Breast epithelium (tissue), 4 donors: ENCODE measurements around the gene SDC4. TPM values are rescaled to one million over a fixed set of nuclear protein-coding genes. Genes with fewer than 3 reads are reported as not detected.

ENCODE experiments used
- DNase-seq, 2 donors: peaks; one replicate each; pipeline ENCODE4 v3.0.0-alpha.2; 2019; ENCODE audit warnings: low spot score in 2 of 2
- H3K27ac ChIP-seq, 2 donors: fragments of 200-600 bp; sonication (generic) in 1 of 2; one replicate each; pipeline ENCODE4 v1.5.1; 2016 to 2019; ENCODE audit warnings: mild to moderate bottlenecking in 1 of 2
- H3K27me3 ChIP-seq, 2 donors: fragments of 200-600 bp; sonication (generic) in 1 of 2; one replicate each; pipeline versions ENCODE4 v1.5.1 to v1.6.0; 2017 to 2019; ENCODE audit warnings: control low read depth in 1 of 2, mild to moderate bottlenecking in 1 of 2
- H3K36me3 ChIP-seq: fragments of 200-600 bp; one replicate; pipeline ENCODE4 v1.5.1; 2019
- H3K4me1 ChIP-seq, 2 donors: fragments of 200-600 bp; sonication (generic); one replicate each; pipeline ENCODE4 v1.5.1; 2016 to 2019; ENCODE audit warnings: control low read depth in 1 of 2
- H3K4me3 ChIP-seq, 3 donors: fragments of 200-600 bp; sonication (generic); 1 replicate in 2 of 3; 2 replicates in 1 of 3; pipeline ENCODE4 v1.5.1; 2016 to 2019; ENCODE audit warnings: mild to moderate bottlenecking in 3 of 3, moderate library complexity in 2 of 3
- H3K9me3 ChIP-seq, 2 donors: fragments of 200-600 bp; sonication (generic) in 1 of 2; one replicate each; pipeline ENCODE4 v1.5.1; 2016 to 2019; ENCODE audit warnings: control low read depth in 1 of 2
- CTCF ChIP-seq, 3 donors: fragments of 450-650 bp; IDR thresholded peaks; one replicate each; pipeline ENCODE4 v1.5.1; 2016 to 2017; ENCODE audit warnings: antibody characterized with exemption in 3 of 3, mild to moderate bottlenecking in 3 of 3, moderate library complexity in 3 of 3
- POLR2A ChIP-seq: fragments of 450-650 bp; IDR thresholded peaks from one replicate; pipeline ENCODE4 v1.6.1; 2016; ENCODE audit warnings: antibody characterized with exemption, mild to moderate bottlenecking, moderate library complexity
- POLR2AphosphoS5 ChIP-seq, 3 donors: sonication (generic); formaldehyde crosslinking; IDR thresholded peaks; one replicate each; pipeline ENCODE4 v1.6.1; 2017; ENCODE audit warnings: antibody characterized with exemption in 3 of 3
- intact Hi-C: fragments of 100-400 bp; cut with DNase I; formaldehyde crosslinking; loops from one replicate; pipeline ENCODE4 v1.15.1; 2023; ENCODE audit warnings: low total_unique reads
- total RNA-seq, 3 donors: library from RNA; depleted of rRNA; stranded (reverse); fragments of >200 nt; gene quantifications; one replicate each; pipeline ENCODE4 v1.1.0, GENCODE V29; 2016

The SDC4 gene
- total RNA-seq, 3 donors from 2014 or later, result 29.4 to 337 (median 121) TPM

GRCh38 chr20:45306431-45306982 lies 41.7 kb downstream of the SDC4 start, which contains the start of gene RBPJL:
Gene RBPJL (plus strand): TSS chr20:45306840. CDS start chr20:45306923, 83 bp downstream.
- Histone ChIP-seq H3K4me3 (no peak within 1 kb of the TSS), H3K27ac (no peak within 1 kb of the TSS), H3K9me3 (no peaks in the 10 kb centered on the region), H3K36me3 (no peaks in the 10 kb centered on the region), H3K27me3 (peaks cover 0 to 14% of the 10 kb centered on the region in 2 donors), H3K4me1 (peaks cover 0 to 5% of the 10 kb centered on the region in 2 donors)
- intact Hi-C loops, result no loop called here
- TF ChIP-seq POLR2A (no peak), CTCF (IDR thresholded peaks at IDR 0.05) (peak in 1 of 3 donors; percentile 21), POLR2AphosphoS5 (IDR thresholded peaks at IDR 0.05) (no peak)
- no peak for DNase-seq

GRCh38 chr20:45305262-45305661 lies 43.0 kb downstream of the SDC4 start:
- DNase-seq, result no peak
- H3K27ac ChIP-seq, result no peak overlapping the region
- peaks cover 0 to 14% of the 10 kb centered on the region in 2 donors for H3K27me3 ChIP-seq
- H3K4me3 ChIP-seq, result no peak overlapping the region
- no peaks in the 10 kb centered on the region for H3K9me3 ChIP-seq
- peaks cover 0 to 5% of the 10 kb centered on the region in 2 donors for H3K4me1 ChIP-seq
- intact Hi-C loops, result no loop called here
- TF ChIP-seq POLR2AphosphoS5 (IDR thresholded peaks at IDR 0.05) (no peak), POLR2A (no peak), CTCF (IDR thresholded peaks at IDR 0.05) (no peak)
- no peaks in the 10 kb centered on the region for H3K36me3 ChIP-seq

DNA sequence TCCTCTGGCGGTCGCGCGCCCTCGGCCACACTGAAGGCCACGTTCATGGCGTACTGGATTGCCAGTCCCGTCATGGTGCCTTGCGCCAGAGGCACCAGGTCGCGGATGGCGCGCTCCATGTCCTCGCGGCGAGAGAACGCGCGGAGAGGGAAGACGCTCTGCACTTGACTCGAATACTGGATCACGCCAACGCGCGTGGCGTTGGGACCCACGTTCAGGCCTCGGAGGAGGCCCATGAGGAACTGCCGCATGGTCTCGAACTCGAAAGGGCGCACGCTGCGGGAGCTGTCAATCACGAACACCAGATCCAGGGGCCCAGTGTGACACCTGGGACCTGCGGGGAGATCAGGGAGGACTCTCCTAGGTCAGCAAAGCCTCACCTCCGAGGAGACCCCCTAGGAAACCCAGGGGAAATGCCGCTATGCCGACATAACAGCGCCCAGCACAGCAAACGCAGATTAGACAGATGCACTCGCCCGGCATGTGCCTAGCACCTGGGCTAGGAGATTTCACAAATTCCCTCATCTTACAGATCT lies 43.7 kb downstream of the SDC4 start:
- intact Hi-C loops, result no loop called here
- Histone ChIP-seq H3K36me3 (no peaks in the 10 kb centered on the region), H3K4me3 (no peak overlapping the region), H3K27me3 (peaks cover 0 to 14% of the 10 kb centered on the region in 2 donors), H3K4me1 (peaks cover 0 to 5% of the 10 kb centered on the region in 2 donors), H3K9me3 (no peaks in the 10 kb centered on the region), H3K27ac (no peak overlapping the region)
- TF ChIP-seq CTCF (IDR thresholded peaks at IDR 0.05), result no peak
- no peak for TF ChIP-seq POLR2AphosphoS5 (IDR thresholded peaks at IDR 0.05)
- TF ChIP-seq POLR2A, result no peak
- no peak for DNase-seq

DNA sequence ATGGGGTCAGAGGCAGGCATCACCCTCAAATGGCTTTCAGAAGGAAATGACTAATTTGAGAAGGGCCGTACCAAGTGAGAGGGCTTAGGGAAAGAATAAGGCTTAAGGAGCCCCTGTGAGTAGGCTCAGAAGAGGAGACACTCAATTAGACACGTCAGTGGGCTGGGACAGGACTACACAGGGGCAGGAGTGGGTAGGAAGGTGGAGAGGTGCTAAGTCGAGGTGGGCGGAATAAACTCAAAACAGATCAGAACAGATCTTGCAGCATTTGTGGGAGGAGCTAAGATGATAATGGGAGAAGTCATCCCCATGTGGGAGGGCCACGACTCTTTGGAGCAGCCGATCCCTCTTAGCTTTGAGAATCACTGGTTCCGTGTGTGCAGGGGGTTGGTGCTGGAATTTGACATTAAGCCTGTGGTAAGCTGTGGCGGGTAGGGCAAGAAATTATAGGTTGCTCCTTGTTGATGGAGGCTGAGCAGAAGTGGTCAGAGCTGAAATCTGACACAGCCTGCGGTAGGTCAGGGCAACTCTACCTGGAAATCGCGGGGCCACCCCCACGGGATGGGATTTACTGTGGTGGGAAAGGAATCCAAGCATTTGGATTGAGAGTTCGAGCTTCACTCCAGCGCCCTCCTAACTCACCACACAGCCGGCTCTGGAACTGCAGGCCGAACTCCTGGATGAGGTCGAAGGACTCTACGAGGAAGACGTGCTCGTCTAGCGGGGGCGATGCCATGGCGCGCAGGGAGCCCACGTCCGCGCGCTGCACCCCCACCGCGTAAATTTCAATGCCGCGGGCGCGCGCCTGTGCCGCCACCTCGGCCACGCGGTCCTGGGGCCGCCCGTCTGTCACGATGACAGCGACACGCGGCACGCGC lies 44.4 kb downstream of the SDC4 start:
- H3K9me3 ChIP-seq, result no peaks in the 10 kb centered on the region
- H3K36me3 ChIP-seq, result no peaks in the 10 kb centered on the region
- DNase-seq, result no peak
- no peak overlapping the region for H3K4me3 ChIP-seq
- H3K4me1 ChIP-seq, result peaks cover 0 to 5% of the 10 kb centered on the region in 2 donors
- no peak for TF ChIP-seq POLR2AphosphoS5 (IDR thresholded peaks at IDR 0.05)
- no peak for TF ChIP-seq CTCF (IDR thresholded peaks at IDR 0.05)
- no peak for TF ChIP-seq POLR2A
- H3K27me3 ChIP-seq, result peaks cover 0 to 14% of the 10 kb centered on the region in 2 donors
- no peak overlapping the region for H3K27ac ChIP-seq
- intact Hi-C loops, result no loop called here

DNA sequence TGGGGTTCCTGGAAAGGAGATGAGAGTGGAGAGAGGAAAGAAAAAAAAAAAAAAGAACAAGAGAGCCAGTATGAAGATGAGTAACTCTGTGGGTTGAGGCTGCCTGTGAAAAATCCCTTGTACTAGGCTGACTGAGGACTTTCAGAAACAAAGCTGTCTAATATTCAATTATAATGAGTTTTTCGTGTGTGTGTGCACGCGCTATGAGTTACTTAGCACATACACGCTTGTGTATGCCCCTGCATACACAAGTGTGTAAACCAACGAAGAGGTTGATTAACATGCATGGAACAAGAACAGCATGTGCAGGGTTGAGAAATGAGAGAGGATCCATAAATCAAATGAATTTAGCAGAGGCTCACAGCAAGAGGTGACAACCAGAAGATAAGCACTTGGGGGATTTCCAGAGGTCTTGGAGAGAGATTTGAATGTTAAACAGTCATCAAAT lies 46.4 kb downstream of the SDC4 start:
- TF ChIP-seq CTCF (IDR thresholded peaks at IDR 0.05) (no peak), POLR2A (no peak)
- Histone ChIP-seq H3K4me1 (no peaks in the 10 kb centered on the region), H3K4me3 (no peak overlapping the region), H3K27me3 (peaks cover 0 to 14% of the 10 kb centered on the region in 2 donors), H3K9me3 (no peaks in the 10 kb centered on the region), H3K27ac (no peak overlapping the region), H3K36me3 (no peaks in the 10 kb centered on the region)
- DNase-seq, result no peak
- intact Hi-C loops, result no loop called here
